Coronary artery (tissue), 2 donors: ENCODE data around the gene SBNO1.
"Not testable (repeated sequence)": the region's sequence is repeated elsewhere in the genome, so short reads cannot be mapped to it uniquely, and the experiment has no call there.

ENCODE experiments used
- DNase-seq: peaks from one replicate; pipeline ENCODE4 v3.0.0-alpha.2; 2017; ENCODE audit warnings: low spot score
- H3K27ac ChIP-seq, 2 donors: fragments of 200-600 bp; sonication (generic); one replicate each; pipeline ENCODE4 v1.5.1; 2016 to 2019
- H3K4me3 ChIP-seq: fragments of 200-600 bp; sonication (generic); 2 replicates; pipeline ENCODE4 v1.5.1; 2016; ENCODE audit warnings: mild to moderate bottlenecking, moderate library complexity
- TF ChIP-seq, protein P1 (sequence below): fragments of 200-600 bp; sonication (generic); IDR thresholded peaks from one replicate; pipeline ENCODE4 v1.5.1; 2019; ENCODE audit warnings: antibody characterized with exemption

The SBNO1 gene

DNA sequence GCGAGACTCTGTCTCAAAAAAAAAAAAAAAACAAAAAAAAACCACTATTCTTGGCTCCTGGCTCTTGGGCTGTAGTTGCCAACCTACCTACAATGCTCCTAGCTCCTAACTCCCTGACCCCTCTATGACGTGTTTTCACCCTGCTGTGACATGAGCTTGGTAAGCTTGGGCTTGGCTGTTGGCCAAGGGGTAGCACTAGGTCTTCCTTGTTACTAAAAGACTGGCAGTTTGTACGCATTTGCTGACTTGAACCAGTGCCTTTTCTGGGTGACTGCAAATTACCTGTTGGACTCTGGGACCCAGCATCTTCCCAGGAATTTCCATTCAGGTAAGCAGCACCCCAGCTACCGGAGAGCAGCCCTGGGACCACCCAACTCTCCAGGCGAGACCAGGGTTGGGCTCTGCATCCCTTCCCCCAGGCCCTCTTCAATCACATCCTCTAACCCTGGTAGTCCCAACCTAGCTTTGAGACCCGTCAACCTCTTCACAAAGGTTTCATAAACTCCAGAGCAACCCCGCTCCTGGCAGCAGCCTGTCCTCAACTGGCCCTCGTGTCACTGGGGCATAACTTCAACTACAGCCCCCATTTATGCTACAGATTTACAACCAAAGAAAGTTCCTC is 101.3 kb downstream of the SBNO1 start:
- no peak for DNase-seq

DNA sequence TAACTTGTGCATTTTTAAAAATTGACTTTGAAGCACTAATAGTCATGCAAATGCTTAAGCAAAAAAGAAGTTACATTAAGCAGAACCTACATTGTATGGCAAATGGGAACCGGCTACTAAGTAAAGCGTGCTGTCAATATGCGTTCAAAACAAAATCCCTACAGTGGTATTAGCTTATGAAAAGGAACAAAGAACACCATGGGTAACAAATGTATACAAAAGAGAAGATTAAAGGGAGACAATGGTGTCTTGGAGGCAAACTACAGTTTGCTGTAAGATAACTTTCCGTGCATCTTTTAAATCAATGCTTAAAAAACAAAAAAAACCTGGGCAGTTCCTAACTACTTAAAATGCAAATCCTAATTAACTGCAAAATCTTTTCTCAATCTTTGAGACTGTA is 103.5 kb downstream of the SBNO1 start:
- no peak overlapping the region for H3K4me3 ChIP-seq
- no peak for DNase-seq
- TF ChIP-seq, protein P1, sequence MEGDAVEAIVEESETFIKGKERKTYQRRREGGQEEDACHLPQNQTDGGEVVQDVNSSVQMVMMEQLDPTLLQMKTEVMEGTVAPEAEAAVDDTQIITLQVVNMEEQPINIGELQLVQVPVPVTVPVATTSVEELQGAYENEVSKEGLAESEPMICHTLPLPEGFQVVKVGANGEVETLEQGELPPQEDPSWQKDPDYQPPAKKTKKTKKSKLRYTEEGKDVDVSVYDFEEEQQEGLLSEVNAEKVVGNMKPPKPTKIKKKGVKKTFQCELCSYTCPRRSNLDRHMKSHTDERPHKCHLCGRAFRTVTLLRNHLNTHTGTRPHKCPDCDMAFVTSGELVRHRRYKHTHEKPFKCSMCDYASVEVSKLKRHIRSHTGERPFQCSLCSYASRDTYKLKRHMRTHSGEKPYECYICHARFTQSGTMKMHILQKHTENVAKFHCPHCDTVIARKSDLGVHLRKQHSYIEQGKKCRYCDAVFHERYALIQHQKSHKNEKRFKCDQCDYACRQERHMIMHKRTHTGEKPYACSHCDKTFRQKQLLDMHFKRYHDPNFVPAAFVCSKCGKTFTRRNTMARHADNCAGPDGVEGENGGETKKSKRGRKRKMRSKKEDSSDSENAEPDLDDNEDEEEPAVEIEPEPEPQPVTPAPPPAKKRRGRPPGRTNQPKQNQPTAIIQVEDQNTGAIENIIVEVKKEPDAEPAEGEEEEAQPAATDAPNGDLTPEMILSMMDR: no peak
- no peak overlapping the region for H3K27ac ChIP-seq

More for the DNA sequence above, 101.3 kb downstream of the SBNO1 start:
- Histone ChIP-seq H3K27ac (no peak overlapping the region), H3K4me3 (no peak overlapping the region)
- TF ChIP-seq, protein P1: no peak

DNA sequence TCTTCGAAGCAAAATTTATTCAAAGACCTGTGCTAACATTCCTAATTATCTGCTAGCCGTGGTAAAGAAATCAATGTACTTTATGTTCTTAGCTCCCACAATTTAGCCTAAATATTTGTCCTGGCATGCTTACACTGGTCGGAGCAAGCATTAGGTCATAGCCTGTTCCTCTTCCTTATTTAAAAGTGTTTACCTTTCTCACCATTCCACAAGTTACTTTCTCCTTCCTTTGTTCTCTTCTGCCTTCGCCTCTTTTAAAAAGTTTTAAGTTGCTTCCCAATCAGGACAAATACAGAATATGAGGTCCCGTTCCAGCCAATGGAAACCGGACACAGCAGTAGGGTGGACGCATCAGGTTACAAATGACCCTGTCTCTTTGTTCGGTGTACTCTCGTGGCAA is 104.6 kb downstream of the SBNO1 start:
- no peak for DNase-seq
- H3K27ac ChIP-seq: no peak overlapping the region
- no peak overlapping the region for H3K4me3 ChIP-seq
- TF ChIP-seq, protein P1: no peak

DNA sequence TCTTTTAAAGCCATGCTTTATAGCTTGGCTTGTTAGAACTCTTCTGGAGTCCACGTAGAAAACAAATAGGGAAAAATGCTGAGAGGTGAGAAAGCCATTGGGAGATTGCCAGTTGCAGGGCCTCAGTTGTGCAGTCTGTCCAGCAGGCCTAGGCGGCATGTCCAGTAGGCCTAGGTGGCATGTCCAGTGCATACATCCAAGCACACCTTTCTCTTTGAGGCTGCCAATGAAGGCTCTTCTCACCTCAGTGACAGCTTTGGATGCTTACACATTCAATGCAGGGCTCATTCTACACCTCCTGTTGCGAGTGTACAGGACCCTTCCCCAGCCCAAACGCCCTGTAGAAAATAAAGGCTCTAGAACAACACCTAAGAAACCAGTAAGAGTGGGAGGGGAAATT is 106.1 kb downstream of the SBNO1 start:
- Histone ChIP-seq H3K4me3 (no peak overlapping the region), H3K27ac (no peak overlapping the region)
- TF ChIP-seq, protein P1: no peak
- DNase-seq: no peak

DNA sequence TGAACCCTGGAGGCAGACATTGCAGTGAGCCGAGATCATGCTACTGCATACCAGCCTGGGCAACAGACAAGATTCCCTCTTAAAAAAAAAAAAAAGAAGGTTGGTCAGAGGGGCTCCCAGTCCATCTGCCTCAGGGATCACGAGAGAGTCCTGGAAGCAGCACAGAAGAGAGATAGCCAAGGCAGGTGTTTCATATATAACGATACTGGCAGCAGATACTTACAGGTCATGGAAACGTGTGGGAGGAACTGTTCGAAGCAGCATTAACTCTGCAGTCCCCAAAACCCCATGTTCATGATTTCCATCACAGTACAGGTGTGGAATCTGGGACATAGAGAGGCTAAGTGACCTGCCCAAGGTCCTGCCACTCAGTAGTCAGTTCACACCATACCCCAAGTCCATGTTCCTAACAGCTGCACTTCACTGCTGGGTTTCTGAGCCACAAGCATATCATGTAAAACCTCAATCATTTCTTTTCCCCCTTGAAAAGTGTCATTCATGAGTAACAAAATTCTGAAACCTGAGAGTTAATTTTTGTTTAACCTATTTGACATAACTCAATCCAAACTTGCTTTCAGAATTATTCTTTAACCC is 109.7 kb downstream of the SBNO1 start:
- Histone ChIP-seq H3K27ac (no peak overlapping the region), H3K4me3 (no peak overlapping the region)
- TF ChIP-seq, protein P1: no peak
- DNase-seq: no peak

DNA sequence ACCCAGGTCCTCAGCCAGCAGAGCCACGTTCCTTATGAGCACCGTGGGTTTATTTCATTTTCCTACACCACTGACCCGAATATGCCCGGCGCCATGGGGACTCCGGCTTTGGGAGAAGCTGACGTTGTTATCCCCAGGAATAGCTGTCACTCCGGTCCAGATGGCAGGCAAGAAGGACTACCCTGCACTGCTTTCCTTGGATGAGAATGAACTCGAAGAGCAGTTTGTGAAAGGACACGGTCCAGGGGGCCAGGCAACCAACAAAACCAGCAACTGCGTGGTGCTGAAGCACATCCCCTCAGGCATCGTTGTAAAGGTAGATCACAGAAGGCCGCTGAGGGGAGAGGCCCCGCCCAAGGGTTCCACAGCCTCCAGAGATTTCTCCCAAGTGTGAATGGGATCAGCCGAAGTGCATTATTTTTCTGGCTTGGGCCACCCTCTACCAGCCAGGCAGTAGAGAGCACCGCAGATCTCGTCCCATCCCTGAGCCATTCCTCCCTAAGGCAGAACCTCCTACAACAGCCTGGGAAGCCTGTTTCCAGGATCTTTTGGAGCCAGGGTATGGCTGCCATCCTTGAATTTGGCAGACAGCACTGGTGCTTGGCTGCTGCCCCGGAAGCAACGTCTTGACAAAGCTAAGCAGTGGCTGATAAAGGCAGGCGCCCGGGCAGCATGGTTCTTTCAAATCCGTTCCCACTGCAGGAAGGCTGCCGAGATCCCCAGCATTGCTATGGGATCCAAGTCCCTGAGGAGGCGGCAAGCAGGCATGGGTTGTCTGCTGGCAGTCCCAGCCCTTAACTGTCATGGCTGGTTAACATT is 110.8 kb downstream of the SBNO1 start:
- H3K4me3 ChIP-seq: peak overlapping the region; percentile 49
- peak overlapping the region; percentile 44 to 82 for H3K27ac ChIP-seq
- TF ChIP-seq, protein P1: no peak
- DNase-seq: no peak

DNA sequence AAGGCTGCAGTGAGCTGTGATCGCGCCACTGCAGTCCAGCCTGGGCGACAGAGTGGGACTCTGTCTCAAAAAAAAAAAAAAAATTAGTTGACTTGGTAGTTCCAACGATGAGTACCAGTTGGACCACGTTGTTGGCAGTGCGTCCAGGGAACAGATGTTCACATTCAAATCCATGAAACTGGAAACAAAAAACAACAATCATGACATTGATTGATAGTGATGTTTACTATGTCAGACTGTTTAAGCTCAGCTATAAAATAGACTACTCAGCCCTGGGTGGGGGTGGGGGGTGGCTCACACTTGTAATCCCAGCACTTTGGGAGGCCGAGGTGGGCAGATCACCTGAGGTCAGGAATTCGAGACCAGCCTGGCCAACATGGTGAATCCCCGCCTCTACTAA is 112.3 kb downstream of the SBNO1 start:
- H3K27ac ChIP-seq, DNase-seq, H3K4me3 ChIP-seq: not testable (repeated sequence)
